ENCODE data around the gene UBQLN4. TPM values are rescaled to one million over a fixed set of nuclear protein-coding genes. Genes with fewer than 3 reads are reported as not detected.

UBQLN4 gene
- total RNA-seq, 4 donors from 2014 or later, result 19.8 to 31.0 (median 26.9) TPM

DNA sequence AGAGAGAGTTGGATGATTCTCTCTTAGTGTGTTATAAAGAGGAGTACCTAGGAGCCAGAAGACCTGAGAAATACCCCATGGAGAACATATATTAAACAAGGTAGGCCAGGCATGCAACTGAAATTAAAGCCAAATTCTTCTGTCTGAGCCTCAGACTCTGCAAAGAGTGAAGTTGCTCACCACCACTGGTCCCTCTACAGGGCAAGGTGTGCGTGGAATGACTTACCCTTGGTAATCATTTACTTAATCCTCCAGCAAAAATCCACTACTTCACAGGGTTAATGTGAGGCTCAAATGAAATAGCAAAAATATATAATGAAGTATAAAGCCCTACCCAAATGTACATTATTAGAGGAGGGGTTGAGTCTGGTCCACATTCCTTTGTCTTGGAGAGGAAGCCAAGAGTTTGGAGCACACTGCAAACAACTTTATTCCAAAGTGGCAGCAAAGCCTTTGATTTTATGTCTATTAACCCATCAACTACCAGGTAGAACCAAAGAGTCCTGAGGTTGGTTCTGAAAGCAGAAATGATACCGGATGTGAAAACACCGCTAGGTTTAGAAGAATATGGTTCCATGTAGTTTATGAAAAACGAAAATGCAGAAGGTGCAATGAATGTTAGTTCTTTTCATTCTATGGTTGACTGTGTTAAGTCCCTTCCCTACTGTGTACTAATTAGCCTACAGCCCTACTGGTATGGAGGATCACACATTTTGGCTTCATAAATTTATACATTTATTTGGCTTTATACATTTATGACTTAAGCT lies 41.4 kb downstream of the UBQLN4 start:
- DNase-seq (ENCODE audit: low spot score in 2 of 2), result no peak
- intact Hi-C loops (cut with DNase I; ENCODE audit: low total_unique reads), result no loop called here
- no peak overlapping the region for H3K4me3 ChIP-seq (ENCODE audit: low read depth, poor library complexity, severe bottlenecking)
- WGBS, 2 donors, result 90 to 94% methylated on average over 4 of the region's 4 CpGs
- TF ChIP-seq, protein P1, sequence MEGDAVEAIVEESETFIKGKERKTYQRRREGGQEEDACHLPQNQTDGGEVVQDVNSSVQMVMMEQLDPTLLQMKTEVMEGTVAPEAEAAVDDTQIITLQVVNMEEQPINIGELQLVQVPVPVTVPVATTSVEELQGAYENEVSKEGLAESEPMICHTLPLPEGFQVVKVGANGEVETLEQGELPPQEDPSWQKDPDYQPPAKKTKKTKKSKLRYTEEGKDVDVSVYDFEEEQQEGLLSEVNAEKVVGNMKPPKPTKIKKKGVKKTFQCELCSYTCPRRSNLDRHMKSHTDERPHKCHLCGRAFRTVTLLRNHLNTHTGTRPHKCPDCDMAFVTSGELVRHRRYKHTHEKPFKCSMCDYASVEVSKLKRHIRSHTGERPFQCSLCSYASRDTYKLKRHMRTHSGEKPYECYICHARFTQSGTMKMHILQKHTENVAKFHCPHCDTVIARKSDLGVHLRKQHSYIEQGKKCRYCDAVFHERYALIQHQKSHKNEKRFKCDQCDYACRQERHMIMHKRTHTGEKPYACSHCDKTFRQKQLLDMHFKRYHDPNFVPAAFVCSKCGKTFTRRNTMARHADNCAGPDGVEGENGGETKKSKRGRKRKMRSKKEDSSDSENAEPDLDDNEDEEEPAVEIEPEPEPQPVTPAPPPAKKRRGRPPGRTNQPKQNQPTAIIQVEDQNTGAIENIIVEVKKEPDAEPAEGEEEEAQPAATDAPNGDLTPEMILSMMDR (IDR thresholded peaks at IDR 0.05), result no peak

DNA sequence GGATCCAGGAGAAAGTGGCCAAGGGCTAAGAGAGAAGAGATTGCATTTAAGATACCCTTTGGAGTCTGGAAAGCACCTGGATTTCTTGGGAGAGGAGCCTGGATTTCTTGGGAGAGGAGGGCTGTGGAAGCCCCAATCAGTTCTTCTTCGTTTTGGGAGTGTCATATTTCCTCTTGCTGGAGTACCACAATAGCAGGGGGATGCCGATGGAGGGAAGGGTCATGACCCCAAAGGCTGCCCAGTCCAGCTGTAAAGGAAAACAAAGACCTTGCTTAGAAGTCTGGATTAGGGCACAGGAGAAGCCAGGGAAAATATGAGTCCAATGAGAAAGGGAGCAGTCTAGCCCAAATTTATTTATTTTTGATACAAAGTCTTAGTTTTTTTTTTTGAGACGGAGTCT lies 44.2 kb downstream of the UBQLN4 start:
- no peak overlapping the region for H3K4me3 ChIP-seq (ENCODE audit: low read depth, poor library complexity, severe bottlenecking)
- TF ChIP-seq, protein P1 (IDR thresholded peaks at IDR 0.05), result no peak
- TF ChIP-seq POLR2A (IDR thresholded peaks at IDR 0.05), result no peak
- WGBS, 2 donors, result 55 to 56% methylated on average over 3 of the region's 3 CpGs
- no peak for DNase-seq (ENCODE audit: low spot score in 2 of 2)
- intact Hi-C loops (cut with DNase I; ENCODE audit: low total_unique reads), result no loop called here

DNA sequence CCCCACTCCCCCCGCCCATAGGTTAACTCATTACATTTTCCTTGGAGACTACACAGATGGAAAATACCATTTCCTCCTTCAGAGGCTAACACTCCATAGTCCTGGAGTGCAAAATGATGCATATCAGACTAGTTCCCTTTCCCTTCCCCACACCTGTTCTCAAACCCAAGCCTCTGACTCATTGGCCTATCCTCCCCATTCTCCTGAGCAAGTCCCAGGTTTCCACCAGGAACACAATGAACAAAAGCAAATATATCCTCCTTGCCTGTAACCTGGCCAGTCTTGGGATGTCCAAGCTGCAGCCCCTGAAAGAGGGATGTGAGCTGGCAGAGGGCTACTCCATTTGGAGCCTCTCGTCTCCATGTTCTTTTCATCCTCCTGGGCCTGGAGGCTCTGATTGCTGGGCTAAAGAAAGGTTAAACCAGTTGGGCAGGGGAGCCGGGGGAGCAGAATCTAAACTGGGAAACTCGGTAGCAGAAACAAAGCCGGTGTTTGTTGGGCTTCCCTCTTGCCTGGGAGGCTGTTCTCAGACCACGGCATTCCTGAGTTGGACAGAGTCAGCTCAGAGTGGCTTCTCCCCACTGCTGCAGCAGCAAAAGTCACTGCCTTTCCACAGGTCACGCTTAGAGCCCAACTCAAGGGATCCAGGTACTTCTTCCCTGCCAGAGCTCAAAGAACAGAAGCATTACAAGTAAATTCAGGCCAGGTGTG lies 46.8 kb downstream of the UBQLN4 start:
- intact Hi-C loops (cut with DNase I; ENCODE audit: low total_unique reads), result no loop called here
- no peak overlapping the region for H3K4me3 ChIP-seq (ENCODE audit: low read depth, poor library complexity, severe bottlenecking)
- no peak for DNase-seq (ENCODE audit: low spot score in 2 of 2)
- WGBS, 2 donors, result 60 to 70% methylated on average over 7 of the region's 7 CpGs
- TF ChIP-seq POLR2A (IDR thresholded peaks at IDR 0.05), result no peak
- TF ChIP-seq, protein P1 (IDR thresholded peaks at IDR 0.05), result no peak

DNA sequence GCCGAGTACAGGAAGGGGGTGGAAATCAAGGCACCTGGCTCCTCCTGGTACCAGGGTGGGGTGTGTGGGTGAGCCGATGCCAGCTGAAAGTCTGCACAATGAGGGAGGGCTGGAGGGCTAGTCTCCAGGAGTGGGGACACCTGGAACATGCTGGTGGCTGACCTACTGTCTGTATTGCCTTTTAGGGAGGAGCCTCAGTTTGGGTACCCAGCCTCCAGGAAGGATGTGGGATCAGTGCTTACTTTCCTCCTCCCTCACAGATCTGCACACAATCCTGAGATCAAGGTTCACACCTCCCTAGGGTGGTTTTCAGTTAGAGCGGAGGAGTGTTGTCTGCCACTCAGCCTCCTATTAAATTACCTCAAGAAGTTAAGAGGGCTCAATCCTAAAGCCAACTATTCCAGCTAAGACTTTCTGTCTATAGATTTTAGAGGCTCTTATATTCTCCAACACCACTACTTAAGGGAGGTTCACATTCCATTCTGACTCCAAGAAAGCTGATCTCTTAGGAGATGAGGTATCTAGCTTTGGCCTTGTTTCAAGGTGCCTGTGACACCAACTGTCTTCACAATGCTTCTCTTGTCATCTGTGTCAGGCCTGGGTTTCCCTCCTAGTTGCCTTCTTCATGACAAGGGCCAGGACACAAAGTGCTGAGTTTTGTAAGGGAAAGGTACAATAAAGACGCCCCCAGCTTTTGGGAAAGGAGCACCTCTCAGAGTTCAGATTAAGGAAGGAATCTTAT lies 48.6 kb downstream of the UBQLN4 start:
- DNase-seq (ENCODE audit: low spot score in 2 of 2), result no peak
- TF ChIP-seq, protein P1 (IDR thresholded peaks at IDR 0.05), result no peak
- no peak for TF ChIP-seq POLR2A (IDR thresholded peaks at IDR 0.05)
- no peak overlapping the region for H3K4me3 ChIP-seq (ENCODE audit: low read depth, poor library complexity, severe bottlenecking)
- intact Hi-C loops (cut with DNase I; ENCODE audit: low total_unique reads), result no loop called here
- WGBS, 2 donors, result 69 to 78% methylated on average over 4 of the region's 4 CpGs

DNA sequence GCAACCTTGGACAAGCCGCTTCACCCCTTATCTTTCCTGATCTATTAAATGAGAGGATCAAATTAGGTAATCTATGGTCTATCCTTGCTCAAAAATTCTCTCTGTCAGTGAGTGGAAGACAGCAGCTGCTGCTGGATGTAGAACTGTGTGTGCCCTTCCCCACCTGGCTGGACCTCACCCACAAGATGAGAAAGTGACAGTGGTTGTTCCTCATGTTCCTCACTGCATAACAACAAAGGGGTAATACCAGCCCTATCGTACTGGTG lies 49.7 kb downstream of the UBQLN4 start:
- WGBS, 2 donors, result 37 to 70% methylated on average over 2 of the region's 2 CpGs
- no peak overlapping the region for H3K4me3 ChIP-seq (ENCODE audit: low read depth, poor library complexity, severe bottlenecking)
- DNase-seq (ENCODE audit: low spot score in 2 of 2), result no peak
- intact Hi-C loops (cut with DNase I; ENCODE audit: low total_unique reads), result no loop called here
- TF ChIP-seq, protein P1 (IDR thresholded peaks at IDR 0.05), result no peak
- no peak for TF ChIP-seq POLR2A (IDR thresholded peaks at IDR 0.05)
